Stimulated activated memory B cell treated with anti-CD40 and anti-IgM and Interleukin-4, amounts not matched to agents 10 μg/mL and 1 μg/mL and 100 μg/mL, for 72 hours (primary cell): Measurements from ENCODE around the gene URB1.

Source experiments
- ATAC-seq: fragments of 150-1000 bp; cut with Tn5 transposase; 2 replicates; pipeline ENCODE4 v1.10.0; 2021
- H3K27ac Mint-ChIP-seq: one replicate; pipeline ENCODE4 v1.8.0; 2022; ENCODE audit warnings: mild to moderate bottlenecking, mixed read lengths
- H3K27me3 Mint-ChIP-seq: one replicate; pipeline ENCODE4 v1.8.0; 2022; ENCODE audit warnings: mixed read lengths
- H3K36me3 Mint-ChIP-seq: one replicate; pipeline ENCODE4 v1.8.0; 2022; ENCODE audit warnings: mixed read lengths
- H3K4me1 Mint-ChIP-seq: one replicate; pipeline ENCODE4 v1.8.0; 2022; ENCODE audit warnings: mixed read lengths
- H3K4me3 Mint-ChIP-seq: one replicate; pipeline ENCODE4 v1.8.0; 2022; ENCODE audit warnings: mild to moderate bottlenecking, moderate library complexity, mixed read lengths
- H3K9me3 Mint-ChIP-seq: one replicate; pipeline ENCODE4 v1.8.0; 2022; ENCODE audit warnings: mixed read lengths

URB1 gene

GRCh38 chr21:32330784-32331311 lies 62.0 kb downstream of the URB1 start:
- H3K36me3 Mint-ChIP-seq: peaks cover 98% of the 10 kb centered on the region
- ATAC-seq: no peak
- H3K4me1 Mint-ChIP-seq: peaks cover 9% of the 10 kb centered on the region
- peaks cover 3% of the 10 kb centered on the region for H3K9me3 Mint-ChIP-seq
- H3K27ac Mint-ChIP-seq: no peak overlapping the region
- no peak overlapping the region for H3K4me3 Mint-ChIP-seq
- H3K27me3 Mint-ChIP-seq: no peaks in the 10 kb centered on the region

GRCh38 chr21:32329776-32330175 lies 63.0 kb downstream of the URB1 start:
- H3K4me1 Mint-ChIP-seq: peaks cover 9% of the 10 kb centered on the region
- no peak overlapping the region for H3K27ac Mint-ChIP-seq
- peaks cover 98% of the 10 kb centered on the region for H3K36me3 Mint-ChIP-seq
- no peak for ATAC-seq
- H3K27me3 Mint-ChIP-seq: no peaks in the 10 kb centered on the region
- H3K4me3 Mint-ChIP-seq: no peak overlapping the region
- peaks cover 3% of the 10 kb centered on the region for H3K9me3 Mint-ChIP-seq

DNA sequence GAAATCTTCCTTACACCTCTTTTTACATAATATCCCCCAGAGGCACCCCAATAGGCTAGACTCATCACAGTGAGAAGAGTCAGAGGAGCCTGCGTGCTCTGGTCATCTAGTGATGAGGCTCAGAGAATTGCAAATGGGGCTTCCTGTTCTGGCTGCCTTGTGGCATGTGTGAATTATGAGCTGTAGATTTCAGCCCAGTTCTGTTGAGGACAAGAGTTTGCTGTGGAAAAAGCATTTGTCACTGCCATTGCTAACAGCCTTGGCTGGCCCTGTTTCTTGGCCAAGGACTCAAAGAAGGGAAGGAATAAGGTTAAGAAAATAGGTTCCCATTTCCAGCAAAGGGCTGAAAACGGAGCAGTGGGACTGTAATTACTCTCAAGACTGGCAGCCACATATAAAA lies 63.5 kb downstream of the URB1 start:
- Mint-ChIP-seq H3K9me3 (peaks cover 3% of the 10 kb centered on the region), H3K36me3 (peaks cover 98% of the 10 kb centered on the region), H3K4me3 (no peak overlapping the region), H3K4me1 (peaks cover 9% of the 10 kb centered on the region), H3K27me3 (no peaks in the 10 kb centered on the region), H3K27ac (no peak overlapping the region)
- no peak for ATAC-seq

GRCh38 chr21:32328595-32328994 lies 64.2 kb downstream of the URB1 start:
- H3K36me3 Mint-ChIP-seq: peaks cover 95% of the 10 kb centered on the region
- H3K4me1 Mint-ChIP-seq: peaks cover 9% of the 10 kb centered on the region
- H3K4me3 Mint-ChIP-seq: no peak overlapping the region
- no peaks in the 10 kb centered on the region for H3K27me3 Mint-ChIP-seq
- no peak for ATAC-seq
- peaks cover 3% of the 10 kb centered on the region for H3K9me3 Mint-ChIP-seq
- H3K27ac Mint-ChIP-seq: no peak overlapping the region

DNA sequence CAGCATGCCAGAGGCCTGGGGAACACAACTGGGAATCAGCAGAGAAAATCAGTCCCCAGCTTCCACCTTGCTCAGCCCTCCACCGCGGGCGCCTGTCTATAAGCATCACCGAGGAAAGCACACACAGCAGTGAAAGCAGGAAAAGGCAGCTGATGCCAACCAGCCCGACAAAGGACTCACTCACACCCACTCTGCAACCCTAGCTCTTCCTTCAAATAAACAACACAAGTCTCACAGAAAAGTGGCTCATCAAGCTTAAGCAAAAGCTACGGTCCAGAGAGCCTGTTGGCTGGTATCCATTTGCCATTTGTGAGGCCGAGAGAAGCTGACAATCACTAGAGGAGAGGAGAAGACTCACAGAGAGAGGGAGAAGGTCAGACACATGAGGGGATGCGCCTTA lies 67.1 kb downstream of the URB1 start:
- no peak for ATAC-seq
- no peaks in the 10 kb centered on the region for H3K9me3 Mint-ChIP-seq
- H3K4me3 Mint-ChIP-seq: no peak overlapping the region
- H3K36me3 Mint-ChIP-seq: peaks cover 94% of the 10 kb centered on the region
- no peaks in the 10 kb centered on the region for H3K27me3 Mint-ChIP-seq
- no peaks in the 10 kb centered on the region for H3K4me1 Mint-ChIP-seq
- H3K27ac Mint-ChIP-seq: no peak overlapping the region

DNA sequence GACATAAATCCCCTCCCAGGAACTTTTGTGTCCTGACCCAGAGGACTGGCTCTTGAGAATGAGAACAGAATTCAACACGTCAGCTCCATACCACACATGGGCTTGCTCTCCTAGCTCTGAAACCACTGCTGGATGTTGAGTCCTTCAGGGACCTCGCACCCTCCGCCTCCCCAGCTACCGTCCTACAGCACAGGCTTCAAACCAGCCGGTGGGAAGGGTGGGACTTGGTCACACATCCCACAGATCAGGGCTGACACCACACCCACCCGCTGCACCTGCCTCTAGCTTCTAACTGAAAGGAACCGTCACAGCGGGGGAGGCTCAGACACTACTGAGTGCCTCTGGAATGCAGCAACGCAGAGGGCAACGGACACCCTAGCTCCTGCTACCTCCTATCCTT lies 70.1 kb downstream of the URB1 start:
- no peaks in the 10 kb centered on the region for H3K27me3 Mint-ChIP-seq
- H3K4me3 Mint-ChIP-seq: no peak overlapping the region
- H3K27ac Mint-ChIP-seq: no peak overlapping the region
- peaks cover 91% of the 10 kb centered on the region for H3K36me3 Mint-ChIP-seq
- H3K9me3 Mint-ChIP-seq: no peaks in the 10 kb centered on the region
- ATAC-seq: no peak
- no peaks in the 10 kb centered on the region for H3K4me1 Mint-ChIP-seq

GRCh38 chr21:32322103-32322502 lies 70.7 kb downstream of the URB1 start:
- Mint-ChIP-seq H3K36me3 (peaks cover 91% of the 10 kb centered on the region), H3K27me3 (no peaks in the 10 kb centered on the region), H3K27ac (no peak overlapping the region), H3K4me3 (no peak overlapping the region), H3K9me3 (no peaks in the 10 kb centered on the region), H3K4me1 (no peaks in the 10 kb centered on the region)
- no peak for ATAC-seq

DNA sequence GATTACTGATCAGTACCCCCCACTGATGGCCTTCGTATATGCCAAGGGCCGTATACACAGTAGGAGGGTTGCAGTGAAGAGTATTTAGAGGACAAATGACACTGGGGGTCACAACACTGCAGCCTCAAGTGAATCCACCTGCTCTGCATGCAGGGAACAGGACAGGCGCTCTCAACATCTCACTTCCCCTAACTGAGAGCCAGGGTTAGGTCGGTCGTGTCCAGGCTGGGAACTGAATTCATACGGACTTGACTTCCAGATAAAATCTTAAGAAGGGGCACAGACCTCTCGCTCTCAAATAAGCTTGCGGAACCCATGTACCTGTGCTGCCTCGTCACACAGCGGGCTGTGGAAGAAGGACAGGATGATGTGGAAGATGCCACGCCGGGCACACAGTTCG lies 71.3 kb downstream of the URB1 start:
- no peak overlapping the region for H3K27ac Mint-ChIP-seq
- H3K4me1 Mint-ChIP-seq: no peaks in the 10 kb centered on the region
- H3K36me3 Mint-ChIP-seq: peaks cover 88% of the 10 kb centered on the region
- H3K4me3 Mint-ChIP-seq: no peak overlapping the region
- no peak for ATAC-seq
- H3K27me3 Mint-ChIP-seq: no peaks in the 10 kb centered on the region
- no peaks in the 10 kb centered on the region for H3K9me3 Mint-ChIP-seq

DNA sequence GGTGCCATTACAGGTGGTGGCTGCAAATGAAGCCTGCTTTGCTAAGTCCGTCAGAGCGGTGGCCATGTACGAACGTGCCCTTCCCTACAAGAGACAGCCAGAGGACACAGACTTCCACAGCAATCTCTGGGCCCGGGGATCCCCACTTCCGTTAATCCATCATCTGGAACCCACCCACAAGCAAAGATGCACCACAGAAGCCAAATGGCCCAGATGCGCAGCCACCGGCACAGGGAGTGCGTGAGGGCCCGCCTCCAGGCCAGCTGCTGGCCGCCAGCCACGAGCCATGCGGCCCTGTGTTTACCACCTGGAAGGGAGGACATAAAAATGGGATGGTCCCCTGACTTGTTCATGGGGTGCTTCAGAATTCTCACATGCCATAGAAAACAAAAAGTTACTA lies 72.1 kb downstream of the URB1 start:
- no peaks in the 10 kb centered on the region for H3K4me1 Mint-ChIP-seq
- H3K9me3 Mint-ChIP-seq: no peaks in the 10 kb centered on the region
- H3K27me3 Mint-ChIP-seq: no peaks in the 10 kb centered on the region
- no peak overlapping the region for H3K27ac Mint-ChIP-seq
- ATAC-seq: no peak
- H3K36me3 Mint-ChIP-seq: peaks cover 81% of the 10 kb centered on the region
- H3K4me3 Mint-ChIP-seq: no peak overlapping the region

GRCh38 chr21:32320059-32320458 lies 72.8 kb downstream of the URB1 start:
- Mint-ChIP-seq H3K27ac (no peak overlapping the region), H3K36me3 (peaks cover 74% of the 10 kb centered on the region), H3K27me3 (no peaks in the 10 kb centered on the region), H3K4me1 (no peaks in the 10 kb centered on the region), H3K9me3 (no peaks in the 10 kb centered on the region), H3K4me3 (no peak overlapping the region)
- no peak for ATAC-seq

DNA sequence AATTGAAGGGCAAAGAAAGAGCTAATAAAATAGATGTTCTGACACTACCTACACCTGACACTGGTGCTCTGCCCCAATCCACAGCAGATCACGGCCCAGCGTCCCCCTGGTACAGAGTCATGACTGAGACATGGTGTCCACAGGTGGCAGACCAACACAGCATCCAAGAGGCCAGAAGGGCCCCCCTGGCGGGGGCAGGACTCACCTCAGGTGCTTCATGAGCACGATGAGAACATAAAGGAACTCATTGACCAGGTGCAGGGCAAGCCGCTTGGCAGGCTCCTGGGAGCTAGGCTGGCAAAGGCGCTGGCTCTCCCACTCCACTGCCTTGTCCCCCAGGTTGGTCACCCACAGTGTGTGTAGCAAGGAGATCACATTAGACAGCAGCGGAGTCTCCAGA lies 73.8 kb downstream of the URB1 start:
- no peak overlapping the region for H3K27ac Mint-ChIP-seq
- peaks cover 73% of the 10 kb centered on the region for H3K36me3 Mint-ChIP-seq
- H3K27me3 Mint-ChIP-seq: no peaks in the 10 kb centered on the region
- ATAC-seq: no peak
- H3K4me3 Mint-ChIP-seq: no peak overlapping the region
- no peaks in the 10 kb centered on the region for H3K9me3 Mint-ChIP-seq
- no peaks in the 10 kb centered on the region for H3K4me1 Mint-ChIP-seq

- Mint-ChIP-seq H3K36me3 (peaks cover 77% of the 10 kb centered on the region), H3K27ac (no peak overlapping the region), H3K27me3 (no peaks in the 10 kb centered on the region), H3K9me3 (no peaks in the 10 kb centered on the region), H3K4me3 (no peak overlapping the region), H3K4me1 (no peaks in the 10 kb centered on the region)
- no peak for ATAC-seq
Measured at GRCh38 chr21:32317726-32318125, 75.1 kb downstream of the URB1 start.

DNA sequence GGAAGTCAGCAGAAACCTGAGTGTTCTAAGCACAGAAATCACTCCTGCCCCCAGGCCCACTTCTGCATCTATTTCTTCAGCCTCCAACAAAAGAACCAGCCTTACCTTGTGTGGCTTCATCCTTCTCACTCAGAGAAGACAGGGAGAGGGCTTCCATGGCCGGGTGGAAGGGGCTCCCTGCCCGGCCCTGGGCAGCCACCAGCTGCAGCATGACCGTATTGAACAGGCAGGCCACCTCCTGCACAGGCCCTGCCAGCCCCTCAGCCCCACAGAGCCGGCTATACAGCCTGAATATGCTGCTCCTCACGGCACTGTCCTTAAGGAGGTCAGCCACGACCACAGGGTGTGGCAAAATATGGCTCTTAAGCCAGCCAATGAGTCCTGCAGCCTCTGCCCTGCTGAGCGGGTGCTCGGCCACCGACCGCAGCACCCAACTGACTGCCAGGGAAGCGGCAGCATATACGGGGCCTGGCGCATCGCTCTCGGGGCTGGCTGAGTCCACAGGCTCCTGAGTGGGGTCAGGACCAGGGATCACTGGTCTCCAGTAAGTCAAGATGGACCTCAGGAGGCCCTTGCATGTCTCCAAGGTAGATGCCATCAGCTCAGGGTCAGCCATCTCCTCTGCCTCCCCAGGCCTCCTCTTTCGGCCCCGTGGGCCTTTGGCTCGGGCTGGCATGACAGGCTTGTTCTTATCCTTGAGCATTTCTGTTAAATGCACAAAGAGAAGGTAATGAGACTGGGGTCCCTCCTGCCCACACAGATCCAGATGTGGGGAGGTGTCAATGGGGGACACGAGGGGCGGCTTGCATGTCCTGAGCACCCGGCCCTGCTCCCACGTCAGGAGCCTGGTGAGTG lies 76.2 kb downstream of the URB1 start:
- peaks cover 76% of the 10 kb centered on the region for H3K36me3 Mint-ChIP-seq
- no peaks in the 10 kb centered on the region for H3K27me3 Mint-ChIP-seq
- H3K4me1 Mint-ChIP-seq: peaks cover 5% of the 10 kb centered on the region
- no peak overlapping the region for H3K27ac Mint-ChIP-seq
- H3K9me3 Mint-ChIP-seq: no peaks in the 10 kb centered on the region
- no peak for ATAC-seq
- H3K4me3 Mint-ChIP-seq: no peak overlapping the region

- no peaks in the 10 kb centered on the region for H3K27me3 Mint-ChIP-seq
- H3K4me1 Mint-ChIP-seq: peaks cover 14% of the 10 kb centered on the region
- H3K36me3 Mint-ChIP-seq: peaks cover 76% of the 10 kb centered on the region
- H3K4me3 Mint-ChIP-seq: no peak overlapping the region
- H3K27ac Mint-ChIP-seq: no peak overlapping the region
- no peak for ATAC-seq
- no peaks in the 10 kb centered on the region for H3K9me3 Mint-ChIP-seq
Measured at GRCh38 chr21:32315511-32316281, 77.1 kb downstream of the URB1 start.

DNA sequence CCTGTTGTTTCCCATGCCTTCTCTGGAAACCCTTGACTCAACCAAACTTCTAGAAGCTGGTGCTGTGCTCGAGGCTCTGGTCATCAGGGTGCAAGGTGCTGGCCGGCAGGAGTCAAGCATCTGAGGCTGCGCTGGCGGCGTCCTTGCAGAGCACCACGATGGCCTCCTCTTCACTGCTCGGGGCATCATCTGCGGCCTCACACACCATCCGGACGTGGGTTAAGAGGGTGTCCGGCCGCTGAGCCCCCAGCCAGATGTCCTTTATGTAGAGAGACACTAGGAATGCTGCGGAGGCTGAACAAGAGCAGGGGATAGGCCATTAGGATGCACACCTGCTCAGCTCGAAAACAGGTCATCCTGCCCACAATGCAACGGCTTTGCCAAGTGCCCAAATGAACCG lies 78.0 kb downstream of the URB1 start:
- ATAC-seq: no peak
- Mint-ChIP-seq H3K9me3 (no peaks in the 10 kb centered on the region), H3K27ac (no peak overlapping the region), H3K36me3 (peaks cover 70% of the 10 kb centered on the region), H3K4me3 (no peak overlapping the region), H3K27me3 (no peaks in the 10 kb centered on the region), H3K4me1 (peaks cover 14% of the 10 kb centered on the region)

- peaks cover 14% of the 10 kb centered on the region for H3K4me1 Mint-ChIP-seq
- H3K4me3 Mint-ChIP-seq: no peak overlapping the region
- H3K27ac Mint-ChIP-seq: no peak overlapping the region
- peaks cover 67% of the 10 kb centered on the region for H3K36me3 Mint-ChIP-seq
- no peak for ATAC-seq
- H3K9me3 Mint-ChIP-seq: no peaks in the 10 kb centered on the region
- H3K27me3 Mint-ChIP-seq: no peaks in the 10 kb centered on the region
Measured at GRCh38 chr21:32312976-32313375, 79.8 kb downstream of the URB1 start.
